ENCODE data around the gene SPTBN1.
A peak's percentile ranks its signal among the peaks of the same experiment; 100 is the strongest.
"Not testable (repeated sequence)": the region's sequence is repeated elsewhere in the genome, so short reads cannot be mapped to it uniquely, and the experiment has no call there.

The SPTBN1 gene

GRCh38 chr2:54471221-54471711, 15.1 kb downstream of the SPTBN1 start:
- peak; percentile 93 for DNase-seq (ENCODE audit: low spot score)

GRCh38 chr2:54473851-54474250, 17.7 kb downstream of the SPTBN1 start:
- DNase-seq (ENCODE audit: low spot score) = no peak

- no peak for DNase-seq (ENCODE audit: low spot score)
These were observed 19.2 kb downstream of the SPTBN1 start for GRCh38 chr2:54475285-54475684.

DNA sequence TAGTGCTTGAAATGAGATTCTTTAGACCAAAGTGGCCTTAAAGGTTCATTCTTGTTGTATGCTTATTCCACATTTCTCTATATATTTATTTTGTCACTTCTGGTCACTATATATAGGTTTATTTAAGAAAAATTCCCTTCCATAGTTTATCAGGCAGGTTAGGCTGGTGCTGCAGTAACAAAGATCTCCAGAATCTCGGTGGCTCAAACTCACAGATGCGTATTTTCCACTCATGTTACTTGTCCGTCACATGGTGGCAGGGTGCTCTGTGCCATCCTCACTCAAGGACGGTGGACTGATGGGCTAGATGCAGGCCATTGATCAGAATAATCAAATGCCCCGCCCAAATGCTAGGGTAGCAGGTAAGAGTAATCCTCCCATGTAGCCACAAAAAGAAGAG, 19.8 kb downstream of the SPTBN1 start:
- no peak for DNase-seq (ENCODE audit: low spot score)

DNA sequence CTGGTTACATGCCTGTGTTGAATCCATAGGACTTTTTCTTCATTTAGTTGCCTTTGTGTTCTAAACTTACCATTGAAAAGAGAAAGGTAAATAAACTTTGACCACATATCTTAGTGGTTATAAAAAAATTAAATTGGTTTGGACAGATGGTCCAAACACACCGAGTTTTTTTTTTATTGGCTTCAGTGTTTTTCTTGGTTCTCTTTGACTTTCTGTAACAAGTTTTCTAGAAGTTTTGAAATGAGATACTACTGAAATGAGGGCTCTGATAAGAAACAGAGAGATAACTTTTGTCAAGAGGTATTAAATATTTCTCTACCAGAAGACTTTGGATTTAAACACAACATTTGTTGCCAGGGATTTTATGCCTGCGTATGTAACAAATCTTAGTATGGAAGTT, 20.7 kb downstream of the SPTBN1 start:
- DNase-seq (ENCODE audit: low spot score) = no peak

GRCh38 chr2:54477896-54478295, 21.8 kb downstream of the SPTBN1 start:
- DNase-seq (ENCODE audit: low spot score) = no peak

GRCh38 chr2:54478899-54479298, 22.8 kb downstream of the SPTBN1 start:
- no peak for DNase-seq (ENCODE audit: low spot score)

DNA sequence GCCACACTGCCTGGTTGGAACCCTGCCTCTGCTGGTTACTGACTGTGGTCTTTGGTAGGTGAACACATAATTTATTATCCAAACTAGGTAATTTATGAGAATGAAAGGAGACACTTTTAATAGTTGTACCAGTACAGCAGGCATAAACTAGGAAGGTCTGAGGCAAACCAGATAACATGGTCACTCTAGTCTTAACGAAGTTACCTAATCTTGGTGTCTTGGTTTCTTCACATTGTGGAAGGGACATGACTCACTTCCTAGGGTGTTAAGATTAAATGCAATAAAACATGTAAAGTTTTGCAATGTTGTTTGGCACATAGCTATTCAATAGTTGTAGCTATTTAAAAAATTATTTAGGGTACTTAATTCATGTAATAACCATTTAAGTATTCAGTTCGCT, 23.3 kb downstream of the SPTBN1 start:
- peak; percentile 13 for DNase-seq (ENCODE audit: low spot score)

- no peak for DNase-seq (ENCODE audit: low spot score)
These were observed 23.9 kb downstream of the SPTBN1 start for GRCh38 chr2:54480025-54480424.

- DNase-seq (ENCODE audit: low spot score) = no peak
These were observed 25.6 kb downstream of the SPTBN1 start for GRCh38 chr2:54481686-54482085.

- peak; percentile 85 for DNase-seq (ENCODE audit: low spot score)
These were observed 26.6 kb downstream of the SPTBN1 start for GRCh38 chr2:54482715-54483114.

DNA sequence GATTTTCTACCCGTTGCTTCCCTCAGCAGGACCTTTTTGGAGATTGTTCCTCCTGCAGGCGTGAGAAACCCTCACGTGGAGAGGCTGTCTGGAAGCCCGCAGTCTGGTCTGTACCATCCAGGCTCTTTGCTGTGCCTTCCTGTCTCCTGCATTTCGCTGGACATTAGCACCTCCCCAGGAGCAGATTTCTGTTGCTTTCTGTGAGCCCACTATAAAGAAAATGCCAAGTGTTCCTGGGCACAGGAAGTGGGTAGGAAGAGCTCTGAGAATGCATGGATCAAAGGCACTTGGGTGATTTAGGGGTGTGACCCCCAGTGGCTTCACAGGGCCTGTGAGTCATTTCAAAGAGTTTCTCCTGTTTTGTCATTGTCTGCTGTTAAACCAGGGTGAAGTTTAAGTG, 27.3 kb downstream of the SPTBN1 start:
- peak; percentile 86 for DNase-seq (ENCODE audit: low spot score)

- DNase-seq (ENCODE audit: low spot score) = not testable (repeated sequence)
These were observed 29.6 kb downstream of the SPTBN1 start for GRCh38 chr2:54485756-54486155.

- no peak for DNase-seq (ENCODE audit: low spot score)
These were observed 30.6 kb downstream of the SPTBN1 start for GRCh38 chr2:54486766-54487165.

GRCh38 chr2:54490863-54491262, 34.7 kb downstream of the SPTBN1 start:
- DNase-seq (ENCODE audit: low spot score) = no peak

- DNase-seq (ENCODE audit: low spot score) = peak; percentile 33
These were observed 36.2 kb downstream of the SPTBN1 start for GRCh38 chr2:54492335-54492734.

DNA sequence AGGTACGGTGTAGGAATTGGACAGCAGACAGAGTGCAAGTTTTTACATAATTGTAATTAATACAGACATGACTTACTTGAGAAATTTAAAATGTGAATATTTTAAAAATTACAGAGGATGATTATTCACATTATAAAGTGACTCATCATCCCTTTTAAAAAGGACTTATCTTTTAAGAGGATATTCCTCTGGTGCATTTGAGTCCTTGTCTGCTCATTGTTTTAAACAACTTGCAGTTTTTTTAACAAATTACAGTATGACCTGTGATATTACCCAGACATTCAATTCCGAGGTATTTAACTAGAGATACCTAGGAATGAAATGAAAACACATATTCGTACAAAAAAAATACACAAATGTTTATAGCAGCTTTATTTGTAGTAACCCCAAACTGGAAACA, 38.0 kb downstream of the SPTBN1 start:
- no peak for DNase-seq (ENCODE audit: low spot score)

GRCh38 chr2:54496920-54497319, 40.8 kb downstream of the SPTBN1 start:
- DNase-seq (ENCODE audit: low spot score) = no peak

DNA sequence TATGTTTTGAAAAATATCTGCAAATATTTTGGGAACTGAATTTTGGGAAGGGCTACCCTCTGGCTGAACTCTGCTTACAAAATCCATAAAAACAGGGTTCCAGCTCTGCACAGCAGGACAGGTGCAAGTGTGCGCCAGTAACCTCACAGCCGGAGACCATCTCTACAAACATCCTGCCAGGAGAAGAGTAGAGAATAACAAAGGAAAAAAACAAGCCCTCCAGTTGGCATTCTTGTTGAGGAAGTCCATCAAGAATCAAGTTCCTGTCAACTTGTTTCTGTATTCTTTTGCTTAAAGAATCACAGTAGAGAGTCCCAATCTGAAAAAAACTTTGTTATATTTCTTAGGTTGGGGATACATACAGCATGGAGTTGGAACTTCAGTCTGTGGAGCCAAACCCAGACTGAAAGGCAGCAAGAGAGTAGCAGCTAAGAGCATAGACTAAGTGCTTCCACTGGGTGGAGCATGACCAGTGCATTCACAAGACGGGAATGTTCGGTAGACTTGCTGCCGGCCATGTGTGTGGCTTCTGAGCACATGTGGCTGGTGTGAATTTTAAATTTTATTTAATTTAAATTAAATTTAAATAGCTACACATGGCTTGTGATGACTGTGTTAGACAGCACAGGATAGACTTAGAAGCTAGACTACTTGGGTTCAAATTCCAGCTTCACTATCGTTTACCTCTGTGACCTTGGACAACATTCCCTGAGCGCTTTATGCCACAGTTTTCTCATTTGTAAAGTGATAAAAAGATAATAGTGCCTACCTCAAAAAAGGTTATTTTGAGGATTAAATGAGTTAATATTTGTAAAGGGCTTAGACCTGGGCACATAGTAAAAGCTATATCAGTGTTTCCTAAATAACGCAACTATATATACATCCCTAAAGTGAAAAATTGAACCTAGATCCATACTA, 41.9 kb downstream of the SPTBN1 start:
- DNase-seq (ENCODE audit: low spot score) = peak; percentile 51

- no peak for DNase-seq (ENCODE audit: low spot score)
These were observed 43.5 kb downstream of the SPTBN1 start for GRCh38 chr2:54499661-54500060.

- DNase-seq (ENCODE audit: low spot score) = no peak
These were observed 44.5 kb downstream of the SPTBN1 start for GRCh38 chr2:54500404-54501205.

GRCh38 chr2:54502731-54503130, 46.6 kb downstream of the SPTBN1 start:
- DNase-seq (ENCODE audit: low spot score) = no peak

DNA sequence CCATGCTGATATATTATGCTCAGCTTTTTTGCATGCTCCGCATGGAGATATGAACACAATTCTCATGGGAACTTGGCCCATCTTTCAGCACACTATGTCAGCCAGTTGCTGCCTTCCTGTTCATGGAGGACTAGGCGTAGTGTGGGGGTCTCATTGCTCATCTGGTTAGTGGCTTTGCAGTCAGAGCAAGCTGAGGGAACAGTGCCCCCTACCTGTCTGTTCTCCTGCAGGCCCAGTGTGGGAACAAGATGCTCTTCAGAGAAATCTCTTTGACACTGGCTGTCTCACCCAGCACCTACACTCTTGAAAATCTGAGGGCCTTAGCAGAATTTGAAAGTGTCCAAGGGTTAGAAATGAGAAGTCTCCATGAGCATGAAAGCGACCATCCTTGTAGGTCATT, 47.1 kb downstream of the SPTBN1 start:
- peak; percentile 9 for DNase-seq (ENCODE audit: low spot score)

Data from kidney tubule cell (primary cell).